GM23338 (cell line): Measurements from ENCODE around the gene PRR36. TPM values are rescaled to one million over a fixed set of nuclear protein-coding genes. Genes with fewer than 3 reads are reported as not detected.

Source experiments
- ATAC-seq: fragments of 200-7000 bp; cut with Tn5 transposase; 3 replicates; pipeline ENCODE4 v1.9.1; 2020
- DNase-seq: peaks from one replicate; pipeline ENCODE4 v3.0.0-alpha.2; 2015; ENCODE audit warnings: low spot score
- H2AFZ ChIP-seq: fragments of 200-600 bp; sonication (generic); 2 replicates; pipeline ENCODE4 v1.8.0; 2016; ENCODE audit warnings: antibody characterized with exemption, mild to moderate bottlenecking, moderate library complexity
- H3F3A ChIP-seq: fragments of 200-600 bp; sonication (generic); replicated peaks from 2 replicates; pipeline ENCODE4 v1.8.0; 2017; ENCODE audit warnings: antibody characterized with exemption, mixed run types, low read depth
- H3K27ac ChIP-seq: fragments of 200-600 bp; sonication (generic); 2 replicates; pipeline ENCODE4 v1.6.1; 2016; ENCODE audit warnings: low read depth
- H3K27me3 ChIP-seq: fragments of 200-600 bp; sonication (generic); 2 replicates; pipeline ENCODE4 v1.8.0; 2016; ENCODE audit warnings: mild to moderate bottlenecking, mixed run types, moderate library complexity; ENCODE audit not compliant: insufficient read depth
- H3K36me3 ChIP-seq: fragments of 200-600 bp; sonication (generic); 2 replicates; pipeline ENCODE4 v1.8.0; 2016; ENCODE audit warnings: mild to moderate bottlenecking; ENCODE audit not compliant: insufficient read depth
- H3K4me1 ChIP-seq: fragments of 200-600 bp; sonication (generic); 2 replicates; pipeline ENCODE4 v1.8.0; 2016; ENCODE audit warnings: mild to moderate bottlenecking, moderate library complexity; ENCODE audit not compliant: insufficient read depth
- H3K4me2 ChIP-seq: fragments of 200-600 bp; sonication (generic); 2 replicates; pipeline ENCODE4 v1.7.1; 2017; ENCODE audit warnings: mixed run types
- H3K4me3 ChIP-seq: fragments of 200-600 bp; sonication (generic); 2 replicates; pipeline ENCODE4 v1.6.1; 2016; ENCODE audit warnings: mixed run types
- H3K79me2 ChIP-seq: fragments of 200-600 bp; sonication (generic); replicated peaks from 2 replicates; pipeline ENCODE4 v1.8.0; 2017; ENCODE audit warnings: mild to moderate bottlenecking; ENCODE audit not compliant: insufficient read depth
- H3K9me2 ChIP-seq: fragments of 200-600 bp; sonication (generic); 2 replicates; pipeline ENCODE4 v1.8.0; 2017; ENCODE audit not compliant: insufficient read depth
- H4K20me1 ChIP-seq: fragments of 200-600 bp; sonication (generic); replicated peaks from 2 replicates; pipeline ENCODE4 v1.8.0; 2017; ENCODE audit warnings: mild to moderate bottlenecking; ENCODE audit not compliant: insufficient read depth
- H3K27ac Mint-ChIP-seq: 2 replicates; pipeline ENCODE4 v1.8.0; 2020; ENCODE audit warnings: inconsistent platforms, mild to moderate bottlenecking, moderate library complexity, mixed read lengths
- H3K27me3 Mint-ChIP-seq: 3 replicates; pipeline ENCODE4 v1.8.0; 2022; ENCODE audit warnings: low read depth, mild to moderate bottlenecking, moderate library complexity, mixed read lengths, inconsistent platforms; ENCODE audit not compliant: insufficient read depth, poor library complexity
- H3K36me3 Mint-ChIP-seq: 3 replicates; pipeline ENCODE4 v1.8.0; 2021; ENCODE audit warnings: low read depth, mild to moderate bottlenecking, inconsistent platforms, moderate library complexity, mixed read lengths
- H3K4me1 Mint-ChIP-seq: 3 replicates; pipeline ENCODE4 v1.8.0; 2020; ENCODE audit warnings: mild to moderate bottlenecking, inconsistent platforms, mixed read lengths
- H3K4me3 Mint-ChIP-seq: 3 replicates; pipeline ENCODE4 v1.8.0; 2021; ENCODE audit warnings: moderate library complexity, mild to moderate bottlenecking, inconsistent platforms, mixed read lengths
- H3K9me3 Mint-ChIP-seq: 3 replicates; pipeline ENCODE4 v1.8.0; 2020; ENCODE audit warnings: moderate library complexity, mild to moderate bottlenecking, inconsistent platforms, mixed read lengths
- CREB1 ChIP-seq: fragments of 250-450 bp; sonication (Bioruptor Pico); IDR thresholded peaks from 2 replicates; pipeline ENCODE4 v1.5.0; 2020; ENCODE audit warnings: low read depth, mild to moderate bottlenecking, moderate library complexity
- EZH2phosphoT487 ChIP-seq: fragments of 200-600 bp; sonication (generic); IDR thresholded peaks from one replicate; pipeline ENCODE4 v1.8.1; 2018; ENCODE audit warnings: antibody characterized with exemption; ENCODE audit not compliant: unreplicated experiment
- JUNB ChIP-seq: IDR thresholded peaks from one replicate; pipeline ENCODE4 v1.6.1; 2016; ENCODE audit warnings: antibody characterized with exemption; ENCODE audit not compliant: unreplicated experiment
- NANOG ChIP-seq: IDR thresholded peaks from 2 replicates; pipeline ENCODE4 v1.6.1; 2016; ENCODE audit warnings: antibody characterized with exemption, borderline replicate concordance
- POLR2AphosphoS5 ChIP-seq: IDR thresholded peaks from 2 replicates; pipeline ENCODE4 v1.6.1; 2016; ENCODE audit warnings: antibody characterized with exemption, low read depth
- STAT1 ChIP-seq: IDR thresholded peaks from one replicate; pipeline ENCODE4 v1.6.1; 2016; ENCODE audit warnings: antibody characterized with exemption; ENCODE audit not compliant: unreplicated experiment
- ZNF331 ChIP-seq: fragments of 250-450 bp; sonication (Bioruptor Pico); IDR thresholded peaks from 2 replicates; pipeline ENCODE4 v1.5.0; 2020; ENCODE audit warnings: low read depth, mild to moderate bottlenecking, moderate library complexity
- polyA plus RNA-seq: library from polyadenylated mRNA; unstranded; fragments of >200 nt; fragmentation: Nextera tagmentation; extraction: Ambion mirVana; gene quantifications from 2 replicates; pipeline ENCODE4 v1.2.1, GENCODE V29; 2016
- total RNA-seq: library from RNA; depleted of rRNA; stranded (reverse); fragments of >200 nt; shearing (Covaris generic); gene quantifications from 2 replicates; pipeline ENCODE4 v1.2.3, GENCODE V29; 2014
- TF ChIP-seq, protein P1 (sequence below): fragments of 250-450 bp; sonication (Bioruptor Pico); IDR thresholded peaks from 2 replicates; pipeline ENCODE4 v1.5.0; 2020; ENCODE audit warnings: mild to moderate bottlenecking, moderate library complexity
- TF ChIP-seq, protein P2 (sequence below): IDR thresholded peaks from one replicate; pipeline ENCODE4 v1.6.1; 2018; ENCODE audit warnings: antibody characterized with exemption; ENCODE audit not compliant: unreplicated experiment
- TF ChIP-seq, protein P3 (sequence below): IDR thresholded peaks from 2 replicates; pipeline ENCODE4 v1.6.1; 2016; ENCODE audit warnings: antibody characterized with exemption
- TF ChIP-seq, protein P4 (sequence below), 2 experiments: fragments of 200-600 bp in 1 of 2; sonication (generic) in 1 of 2; conservative IDR thresholded peaks; 2 replicates each; pipeline versions ENCODE4 v1.5.1 to v1.6.1; 2016 to 2017; ENCODE audit warnings: antibody characterized with exemption in 2 of 2, low read depth in 2 of 2, mild to moderate bottlenecking in 2 of 2, moderate library complexity in 1 of 2

Gene PRR36
- total and polyA plus RNA-seq, 2 experiments from 2014 or later, result 17.6 to 17.9 TPM

DNA sequence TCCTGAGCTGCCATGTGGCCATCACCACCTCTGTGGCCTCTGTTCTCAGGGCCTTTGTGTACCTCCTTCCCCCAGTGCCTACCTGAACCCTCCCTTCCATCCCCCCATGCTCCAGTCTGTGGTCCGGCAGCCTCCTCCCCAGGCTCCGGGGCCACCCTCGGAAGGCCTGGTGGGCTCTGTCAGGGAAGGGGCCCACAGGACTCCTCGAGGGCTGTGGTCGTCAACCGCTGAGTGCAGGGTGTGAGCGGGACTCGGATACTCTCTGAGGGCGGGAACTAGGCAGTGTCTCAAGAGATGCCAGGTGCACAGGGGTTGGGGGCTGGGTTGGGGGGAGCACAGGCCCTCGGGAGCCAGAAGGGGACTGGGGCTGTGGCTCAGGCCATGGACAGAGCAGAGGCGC, 33.4 kb upstream of the PRR36 start (continued):
- TF ChIP-seq, protein P1, sequence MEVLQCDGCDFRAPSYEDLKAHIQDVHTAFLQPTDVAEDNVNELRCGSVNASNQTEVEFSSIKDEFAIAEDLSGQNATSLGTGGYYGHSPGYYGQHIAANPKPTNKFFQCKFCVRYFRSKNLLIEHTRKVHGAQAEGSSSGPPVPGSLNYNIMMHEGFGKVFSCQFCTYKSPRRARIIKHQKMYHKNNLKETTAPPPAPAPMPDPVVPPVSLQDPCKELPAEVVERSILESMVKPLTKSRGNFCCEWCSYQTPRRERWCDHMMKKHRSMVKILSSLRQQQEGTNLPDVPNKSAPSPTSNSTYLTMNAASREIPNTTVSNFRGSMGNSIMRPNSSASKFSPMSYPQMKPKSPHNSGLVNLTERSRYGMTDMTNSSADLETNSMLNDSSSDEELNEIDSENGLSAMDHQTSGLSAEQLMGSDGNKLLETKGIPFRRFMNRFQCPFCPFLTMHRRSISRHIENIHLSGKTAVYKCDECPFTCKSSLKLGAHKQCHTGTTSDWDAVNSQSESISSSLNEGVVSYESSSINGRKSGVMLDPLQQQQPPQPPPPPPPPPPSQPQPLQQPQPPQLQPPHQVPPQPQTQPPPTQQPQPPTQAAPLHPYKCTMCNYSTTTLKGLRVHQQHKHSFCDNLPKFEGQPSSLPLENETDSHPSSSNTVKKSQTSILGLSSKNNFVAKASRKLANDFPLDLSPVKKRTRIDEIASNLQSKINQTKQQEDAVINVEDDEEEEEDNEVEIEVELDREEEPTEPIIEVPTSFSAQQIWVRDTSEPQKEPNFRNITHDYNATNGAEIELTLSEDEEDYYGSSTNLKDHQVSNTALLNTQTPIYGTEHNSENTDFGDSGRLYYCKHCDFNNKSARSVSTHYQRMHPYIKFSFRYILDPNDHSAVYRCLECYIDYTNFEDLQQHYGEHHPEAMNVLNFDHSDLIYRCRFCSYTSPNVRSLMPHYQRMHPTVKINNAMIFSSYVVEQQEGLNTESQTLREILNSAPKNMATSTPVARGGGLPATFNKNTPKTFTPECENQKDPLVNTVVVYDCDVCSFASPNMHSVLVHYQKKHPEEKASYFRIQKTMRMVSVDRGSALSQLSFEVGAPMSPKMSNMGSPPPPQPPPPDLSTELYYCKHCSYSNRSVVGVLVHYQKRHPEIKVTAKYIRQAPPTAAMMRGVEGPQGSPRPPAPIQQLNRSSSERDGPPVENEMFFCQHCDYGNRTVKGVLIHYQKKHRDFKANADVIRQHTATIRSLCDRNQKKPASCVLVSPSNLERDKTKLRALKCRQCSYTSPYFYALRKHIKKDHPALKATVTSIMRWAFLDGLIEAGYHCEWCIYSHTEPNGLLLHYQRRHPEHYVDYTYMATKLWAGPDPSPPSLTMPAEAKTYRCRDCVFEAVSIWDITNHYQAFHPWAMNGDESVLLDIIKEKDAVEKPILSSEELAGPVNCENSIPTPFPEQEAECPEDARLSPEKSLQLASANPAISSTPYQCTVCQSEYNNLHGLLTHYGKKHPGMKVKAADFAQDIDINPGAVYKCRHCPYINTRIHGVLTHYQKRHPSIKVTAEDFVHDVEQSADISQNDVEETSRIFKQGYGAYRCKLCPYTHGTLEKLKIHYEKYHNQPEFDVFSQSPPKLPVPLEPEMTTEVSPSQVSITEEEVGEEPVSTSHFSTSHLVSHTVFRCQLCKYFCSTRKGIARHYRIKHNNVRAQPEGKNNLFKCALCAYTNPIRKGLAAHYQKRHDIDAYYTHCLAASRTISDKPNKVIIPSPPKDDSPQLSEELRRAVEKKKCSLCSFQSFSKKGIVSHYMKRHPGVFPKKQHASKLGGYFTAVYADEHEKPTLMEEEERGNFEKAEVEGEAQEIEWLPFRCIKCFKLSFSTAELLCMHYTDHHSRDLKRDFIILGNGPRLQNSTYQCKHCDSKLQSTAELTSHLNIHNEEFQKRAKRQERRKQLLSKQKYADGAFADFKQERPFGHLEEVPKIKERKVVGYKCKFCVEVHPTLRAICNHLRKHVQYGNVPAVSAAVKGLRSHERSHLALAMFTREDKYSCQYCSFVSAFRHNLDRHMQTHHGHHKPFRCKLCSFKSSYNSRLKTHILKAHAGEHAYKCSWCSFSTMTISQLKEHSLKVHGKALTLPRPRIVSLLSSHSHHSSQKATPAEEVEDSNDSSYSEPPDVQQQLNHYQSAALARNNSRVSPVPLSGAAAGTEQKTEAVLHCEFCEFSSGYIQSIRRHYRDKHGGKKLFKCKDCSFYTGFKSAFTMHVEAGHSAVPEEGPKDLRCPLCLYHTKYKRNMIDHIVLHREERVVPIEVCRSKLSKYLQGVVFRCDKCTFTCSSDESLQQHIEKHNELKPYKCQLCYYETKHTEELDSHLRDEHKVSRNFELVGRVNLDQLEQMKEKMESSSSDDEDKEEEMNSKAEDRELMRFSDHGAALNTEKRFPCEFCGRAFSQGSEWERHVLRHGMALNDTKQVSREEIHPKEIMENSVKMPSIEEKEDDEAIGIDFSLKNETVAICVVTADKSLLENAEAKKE (CRISPR knock-in tag), result no peak
- TF ChIP-seq POLR2AphosphoS5 (no peak), NANOG (no peak)

DNA sequence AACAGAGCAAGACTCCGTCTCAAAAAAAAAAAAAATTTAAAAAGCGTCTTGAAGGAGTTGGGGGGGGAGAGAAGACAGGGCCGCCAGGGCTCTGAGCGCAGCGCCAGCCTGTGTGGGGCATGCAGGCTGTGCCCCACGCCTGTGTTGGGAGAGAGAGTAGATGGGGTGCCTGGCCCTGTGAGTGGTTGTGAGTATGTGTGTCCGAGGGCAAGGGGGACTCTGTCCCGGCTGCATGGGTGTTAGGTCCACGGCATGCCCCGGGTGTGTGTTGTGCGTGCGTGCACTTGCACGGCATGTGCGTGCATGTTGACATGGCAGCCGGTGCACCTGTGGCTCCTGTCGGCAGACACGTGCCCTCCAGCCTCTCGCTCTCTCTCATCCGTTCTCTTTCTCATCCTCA, 32.9 kb upstream of the PRR36 start:
- DNase-seq, result no peak
- peaks cover 20% of the 10 kb centered on the region for H3K36me3 Mint-ChIP-seq
- no peak overlapping the region for H3K4me3 ChIP-seq
- H3K4me1 Mint-ChIP-seq, result peaks cover 16% of the 10 kb centered on the region
- no peak overlapping the region for H3K4me2 ChIP-seq
- H3K27ac Mint-ChIP-seq, result no peak overlapping the region
- H2AFZ ChIP-seq, result no peak overlapping the region
- H3K79me2 ChIP-seq, result peaks cover 32% of the 10 kb centered on the region
- H3K36me3 ChIP-seq, result no peaks in the 10 kb centered on the region; the same call in 1 of the 2 replicates
- H3K9me2 ChIP-seq, result no peaks in the 10 kb centered on the region
- peaks cover 8% of the 10 kb centered on the region; the same call in 1 of the 2 replicates for H3F3A ChIP-seq
- H3K9me3 Mint-ChIP-seq, result peaks cover 6% of the 10 kb centered on the region; the same call in 1 of the 3 replicates
- peaks cover 11% of the 10 kb centered on the region for H3K4me1 ChIP-seq
- no peak overlapping the region for H3K27ac ChIP-seq
- ATAC-seq, result no peak
- H3K27me3 ChIP-seq, result no peaks in the 10 kb centered on the region
- no peak overlapping the region for H3K4me3 Mint-ChIP-seq
- no peaks in the 10 kb centered on the region; the same call in 1 of the 2 replicates for H4K20me1 ChIP-seq
- peaks cover 28% of the 10 kb centered on the region for H3K27me3 Mint-ChIP-seq
- TF ChIP-seq EZH2phosphoT487 (no peak), JUNB (no peak), STAT1 (no peak), POLR2AphosphoS5 (no peak), ZNF331 (CRISPR knock-in tag) (no peak), NANOG (no peak), CREB1 (CRISPR knock-in tag) (no peak)
- TF ChIP-seq, protein P2, sequence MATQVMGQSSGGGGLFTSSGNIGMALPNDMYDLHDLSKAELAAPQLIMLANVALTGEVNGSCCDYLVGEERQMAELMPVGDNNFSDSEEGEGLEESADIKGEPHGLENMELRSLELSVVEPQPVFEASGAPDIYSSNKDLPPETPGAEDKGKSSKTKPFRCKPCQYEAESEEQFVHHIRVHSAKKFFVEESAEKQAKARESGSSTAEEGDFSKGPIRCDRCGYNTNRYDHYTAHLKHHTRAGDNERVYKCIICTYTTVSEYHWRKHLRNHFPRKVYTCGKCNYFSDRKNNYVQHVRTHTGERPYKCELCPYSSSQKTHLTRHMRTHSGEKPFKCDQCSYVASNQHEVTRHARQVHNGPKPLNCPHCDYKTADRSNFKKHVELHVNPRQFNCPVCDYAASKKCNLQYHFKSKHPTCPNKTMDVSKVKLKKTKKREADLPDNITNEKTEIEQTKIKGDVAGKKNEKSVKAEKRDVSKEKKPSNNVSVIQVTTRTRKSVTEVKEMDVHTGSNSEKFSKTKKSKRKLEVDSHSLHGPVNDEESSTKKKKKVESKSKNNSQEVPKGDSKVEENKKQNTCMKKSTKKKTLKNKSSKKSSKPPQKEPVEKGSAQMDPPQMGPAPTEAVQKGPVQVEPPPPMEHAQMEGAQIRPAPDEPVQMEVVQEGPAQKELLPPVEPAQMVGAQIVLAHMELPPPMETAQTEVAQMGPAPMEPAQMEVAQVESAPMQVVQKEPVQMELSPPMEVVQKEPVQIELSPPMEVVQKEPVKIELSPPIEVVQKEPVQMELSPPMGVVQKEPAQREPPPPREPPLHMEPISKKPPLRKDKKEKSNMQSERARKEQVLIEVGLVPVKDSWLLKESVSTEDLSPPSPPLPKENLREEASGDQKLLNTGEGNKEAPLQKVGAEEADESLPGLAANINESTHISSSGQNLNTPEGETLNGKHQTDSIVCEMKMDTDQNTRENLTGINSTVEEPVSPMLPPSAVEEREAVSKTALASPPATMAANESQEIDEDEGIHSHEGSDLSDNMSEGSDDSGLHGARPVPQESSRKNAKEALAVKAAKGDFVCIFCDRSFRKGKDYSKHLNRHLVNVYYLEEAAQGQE, result no peak
- TF ChIP-seq, protein P3, sequence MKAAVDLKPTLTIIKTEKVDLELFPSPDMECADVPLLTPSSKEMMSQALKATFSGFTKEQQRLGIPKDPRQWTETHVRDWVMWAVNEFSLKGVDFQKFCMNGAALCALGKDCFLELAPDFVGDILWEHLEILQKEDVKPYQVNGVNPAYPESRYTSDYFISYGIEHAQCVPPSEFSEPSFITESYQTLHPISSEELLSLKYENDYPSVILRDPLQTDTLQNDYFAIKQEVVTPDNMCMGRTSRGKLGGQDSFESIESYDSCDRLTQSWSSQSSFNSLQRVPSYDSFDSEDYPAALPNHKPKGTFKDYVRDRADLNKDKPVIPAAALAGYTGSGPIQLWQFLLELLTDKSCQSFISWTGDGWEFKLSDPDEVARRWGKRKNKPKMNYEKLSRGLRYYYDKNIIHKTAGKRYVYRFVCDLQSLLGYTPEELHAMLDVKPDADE, result no peak
- TF ChIP-seq, protein P4, sequence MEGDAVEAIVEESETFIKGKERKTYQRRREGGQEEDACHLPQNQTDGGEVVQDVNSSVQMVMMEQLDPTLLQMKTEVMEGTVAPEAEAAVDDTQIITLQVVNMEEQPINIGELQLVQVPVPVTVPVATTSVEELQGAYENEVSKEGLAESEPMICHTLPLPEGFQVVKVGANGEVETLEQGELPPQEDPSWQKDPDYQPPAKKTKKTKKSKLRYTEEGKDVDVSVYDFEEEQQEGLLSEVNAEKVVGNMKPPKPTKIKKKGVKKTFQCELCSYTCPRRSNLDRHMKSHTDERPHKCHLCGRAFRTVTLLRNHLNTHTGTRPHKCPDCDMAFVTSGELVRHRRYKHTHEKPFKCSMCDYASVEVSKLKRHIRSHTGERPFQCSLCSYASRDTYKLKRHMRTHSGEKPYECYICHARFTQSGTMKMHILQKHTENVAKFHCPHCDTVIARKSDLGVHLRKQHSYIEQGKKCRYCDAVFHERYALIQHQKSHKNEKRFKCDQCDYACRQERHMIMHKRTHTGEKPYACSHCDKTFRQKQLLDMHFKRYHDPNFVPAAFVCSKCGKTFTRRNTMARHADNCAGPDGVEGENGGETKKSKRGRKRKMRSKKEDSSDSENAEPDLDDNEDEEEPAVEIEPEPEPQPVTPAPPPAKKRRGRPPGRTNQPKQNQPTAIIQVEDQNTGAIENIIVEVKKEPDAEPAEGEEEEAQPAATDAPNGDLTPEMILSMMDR (conservative IDR thresholded peaks at IDR 0.05; ENCODE audit: low read depth in 2 of 2), result no peak
